IPS-18a (cell line): Measurements from ENCODE around the gene RNPEPL1.
"Not testable (repeated sequence)": the region's sequence is repeated elsewhere in the genome, so short reads cannot be mapped to it uniquely, and the experiment has no call there.

Source experiments
- H3K27ac ChIP-seq: one replicate; pipeline ENCODE4 v1.5.1; 2013; ENCODE audit warnings: low read length
- H3K27me3 ChIP-seq: one replicate; pipeline ENCODE4 v1.6.1; 2013; ENCODE audit warnings: mild to moderate bottlenecking, low read length; ENCODE audit not compliant: control insufficient read depth, insufficient read depth
- H3K36me3 ChIP-seq: one replicate; pipeline ENCODE4 v1.6.1; 2013; ENCODE audit warnings: low read depth, low read length; ENCODE audit not compliant: control insufficient read depth
- H3K4me1 ChIP-seq: one replicate; pipeline ENCODE4 v1.6.1; 2013; ENCODE audit warnings: low read depth, low read length; ENCODE audit not compliant: control insufficient read depth
- H3K4me3 ChIP-seq: one replicate; pipeline ENCODE4 v1.5.1; 2013; ENCODE audit warnings: low read length
- H3K9ac ChIP-seq: one replicate; pipeline ENCODE4 v1.6.1; 2013; ENCODE audit warnings: mild to moderate bottlenecking, low read length, moderate library complexity
- H3K9me3 ChIP-seq: one replicate; pipeline ENCODE4 v1.6.1; 2013; ENCODE audit warnings: low read depth, low read length; ENCODE audit not compliant: control insufficient read depth

The RNPEPL1 gene, protein sequence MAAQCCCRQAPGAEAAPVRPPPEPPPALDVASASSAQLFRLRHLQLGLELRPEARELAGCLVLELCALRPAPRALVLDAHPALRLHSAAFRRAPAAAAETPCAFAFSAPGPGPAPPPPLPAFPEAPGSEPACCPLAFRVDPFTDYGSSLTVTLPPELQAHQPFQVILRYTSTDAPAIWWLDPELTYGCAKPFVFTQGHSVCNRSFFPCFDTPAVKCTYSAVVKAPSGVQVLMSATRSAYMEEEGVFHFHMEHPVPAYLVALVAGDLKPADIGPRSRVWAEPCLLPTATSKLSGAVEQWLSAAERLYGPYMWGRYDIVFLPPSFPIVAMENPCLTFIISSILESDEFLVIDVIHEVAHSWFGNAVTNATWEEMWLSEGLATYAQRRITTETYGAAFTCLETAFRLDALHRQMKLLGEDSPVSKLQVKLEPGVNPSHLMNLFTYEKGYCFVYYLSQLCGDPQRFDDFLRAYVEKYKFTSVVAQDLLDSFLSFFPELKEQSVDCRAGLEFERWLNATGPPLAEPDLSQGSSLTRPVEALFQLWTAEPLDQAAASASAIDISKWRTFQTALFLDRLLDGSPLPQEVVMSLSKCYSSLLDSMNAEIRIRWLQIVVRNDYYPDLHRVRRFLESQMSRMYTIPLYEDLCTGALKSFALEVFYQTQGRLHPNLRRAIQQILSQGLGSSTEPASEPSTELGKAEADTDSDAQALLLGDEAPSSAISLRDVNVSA

GRCh38 chr2:240567872-240568677, at the start of gene RNPEPL1:
TSS of gene RNPEPL1 (plus strand) at chr2:240568484. CDS start at chr2:240568587, 103 bp downstream.
- H3K27me3 ChIP-seq = peaks cover 38% of the 10 kb centered on the region
- H3K9me3 ChIP-seq = no peaks in the 10 kb centered on the region
- H3K36me3 ChIP-seq = no peaks in the 10 kb centered on the region
- no peaks in the 10 kb centered on the region for H3K4me1 ChIP-seq
- peak within 1 kb of the TSS; percentile 51 for H3K4me3 ChIP-seq
- no peak within 1 kb of the TSS for H3K9ac ChIP-seq
- no peak within 1 kb of the TSS for H3K27ac ChIP-seq

- no peak overlapping the region for H3K4me3 ChIP-seq
These were observed 49.3 kb upstream of the RNPEPL1 start for GRCh38 chr2:240518981-240519380.

DNA sequence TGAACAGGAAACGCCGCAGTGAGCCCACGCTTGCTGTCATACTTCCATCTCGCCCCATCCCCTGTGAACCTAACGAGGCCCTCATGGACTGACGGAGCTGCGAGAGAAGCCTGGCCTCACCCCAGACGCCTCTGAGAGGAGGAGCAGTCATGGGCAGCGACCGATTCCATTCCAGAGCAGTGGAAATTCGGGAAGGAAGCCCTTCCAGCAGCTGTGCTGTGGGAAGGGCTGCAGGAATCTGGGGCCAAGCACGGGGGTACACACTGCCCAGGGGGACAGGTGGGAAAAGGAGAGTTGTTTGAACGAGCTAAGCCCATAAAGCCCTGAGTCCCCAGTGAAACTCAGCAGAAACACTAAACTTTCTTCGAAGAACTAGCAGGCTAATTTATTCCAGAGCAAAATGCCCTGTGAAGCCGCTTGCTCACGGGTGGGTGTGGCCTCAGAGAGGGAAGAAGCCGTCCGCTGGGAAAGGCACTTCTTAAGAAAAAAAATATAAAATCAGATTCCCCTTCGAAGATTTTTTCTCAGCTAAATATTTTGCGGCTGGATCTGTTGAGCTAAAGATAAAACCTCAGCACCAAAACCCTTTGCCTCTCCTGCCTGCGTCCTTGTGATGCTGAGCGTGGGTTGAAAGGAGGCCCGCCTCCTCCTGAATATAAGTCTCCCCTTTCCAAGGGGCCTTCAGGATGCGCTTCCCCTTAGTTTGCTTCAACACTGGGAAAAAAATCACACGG, 48.7 kb upstream of the RNPEPL1 start:
- Histone ChIP-seq H3K4me3 (peak overlapping the region; percentile 24), H3K9me3 (no peaks in the 10 kb centered on the region), H3K27me3 (peaks cover 28% of the 10 kb centered on the region), H3K9ac (no peak overlapping the region), H3K36me3 (no peaks in the 10 kb centered on the region), H3K27ac (no peak overlapping the region), H3K4me1 (no peaks in the 10 kb centered on the region)

More at GRCh38 chr2:240518981-240519380, 49.3 kb upstream of the RNPEPL1 start:
- Histone ChIP-seq H3K9ac (no peak overlapping the region), H3K36me3 (no peaks in the 10 kb centered on the region), H3K9me3 (no peaks in the 10 kb centered on the region), H3K27ac (no peak overlapping the region), H3K27me3 (peaks cover 28% of the 10 kb centered on the region), H3K4me1 (no peaks in the 10 kb centered on the region)

DNA sequence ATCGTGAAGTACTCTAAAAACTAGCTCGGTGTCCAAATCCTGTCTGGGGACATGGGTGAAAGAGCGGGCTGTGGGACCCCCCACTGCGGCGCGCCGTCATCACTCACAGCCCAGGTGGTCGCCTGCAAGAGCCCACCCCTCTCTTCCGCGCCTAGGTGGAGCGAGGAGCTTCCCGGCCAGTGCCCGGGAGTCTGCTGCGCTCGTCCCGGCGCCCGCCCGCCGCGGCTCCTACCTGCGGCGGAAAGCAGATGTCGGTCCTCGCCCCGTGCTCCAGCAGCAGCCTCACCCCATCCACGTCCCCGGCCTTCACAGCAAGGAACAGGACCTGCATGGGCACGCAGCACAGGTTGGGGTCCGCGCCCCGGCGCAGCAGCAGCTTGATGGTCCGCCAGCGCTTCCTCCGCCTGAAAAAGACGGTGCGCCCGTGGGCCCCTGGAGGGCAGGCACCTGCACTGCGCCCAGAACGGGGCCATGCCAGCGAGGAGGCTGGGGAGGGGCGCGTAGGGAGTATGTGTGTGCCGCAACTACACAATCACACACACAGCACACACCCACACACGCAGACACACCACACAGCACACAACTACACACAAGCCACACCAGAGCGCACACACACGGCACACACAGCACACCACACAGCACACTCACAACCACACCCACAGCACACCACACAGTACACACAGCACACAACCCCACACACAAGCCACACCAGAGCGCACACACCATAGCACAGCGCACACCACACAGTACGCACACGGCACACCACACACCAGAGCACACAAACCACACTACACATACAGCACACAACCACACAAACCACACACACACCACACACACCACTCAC, 47.9 kb upstream of the RNPEPL1 start:
- no peaks in the 10 kb centered on the region for H3K4me1 ChIP-seq
- no peak overlapping the region for H3K27ac ChIP-seq
- H3K27me3 ChIP-seq = peaks cover 28% of the 10 kb centered on the region
- peaks cover 5% of the 10 kb centered on the region for H3K9me3 ChIP-seq
- peak overlapping the region; percentile 24 for H3K4me3 ChIP-seq
- H3K36me3 ChIP-seq = no peaks in the 10 kb centered on the region
- no peak overlapping the region for H3K9ac ChIP-seq

DNA sequence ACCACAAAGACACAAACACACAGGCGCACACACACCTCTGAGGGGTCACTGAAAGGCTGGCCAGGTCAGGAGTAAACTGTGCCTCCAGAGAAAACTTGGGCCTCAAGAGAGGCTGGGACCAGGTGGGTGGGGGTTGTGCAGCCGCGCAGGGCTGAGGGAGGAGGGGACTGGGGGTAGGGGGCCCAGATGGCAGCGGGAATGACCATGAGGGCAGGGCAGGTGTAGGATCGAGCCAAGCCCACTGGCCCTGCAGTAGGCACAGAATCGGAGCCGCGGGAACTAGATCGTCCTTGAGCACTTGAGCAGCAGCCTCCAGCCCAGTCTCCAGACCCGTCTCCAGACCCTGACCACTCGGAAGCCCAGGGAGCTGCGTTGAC, 47.3 kb upstream of the RNPEPL1 start:
- Histone ChIP-seq H3K36me3 (no peaks in the 10 kb centered on the region), H3K4me3 (no peak overlapping the region), H3K27ac (no peak overlapping the region), H3K27me3 (peaks cover 28% of the 10 kb centered on the region), H3K4me1 (no peaks in the 10 kb centered on the region), H3K9me3 (peaks cover 11% of the 10 kb centered on the region), H3K9ac (no peak overlapping the region)

GRCh38 chr2:240521885-240522284, 46.4 kb upstream of the RNPEPL1 start:
- H3K9me3 ChIP-seq = peaks cover 15% of the 10 kb centered on the region
- H3K27me3 ChIP-seq = peaks cover 28% of the 10 kb centered on the region
- H3K36me3 ChIP-seq, H3K9ac ChIP-seq, H3K4me3 ChIP-seq, H3K27ac ChIP-seq, H3K4me1 ChIP-seq: not testable (repeated sequence)

- H3K27ac ChIP-seq = no peak overlapping the region
- no peaks in the 10 kb centered on the region for H3K36me3 ChIP-seq
- H3K9me3 ChIP-seq = peaks cover 15% of the 10 kb centered on the region
- no peak overlapping the region for H3K9ac ChIP-seq
- H3K4me1 ChIP-seq = no peaks in the 10 kb centered on the region
- peaks cover 28% of the 10 kb centered on the region for H3K27me3 ChIP-seq
- H3K4me3 ChIP-seq = no peak overlapping the region
These were observed 45.9 kb upstream of the RNPEPL1 start for GRCh38 chr2:240522406-240522805.

DNA sequence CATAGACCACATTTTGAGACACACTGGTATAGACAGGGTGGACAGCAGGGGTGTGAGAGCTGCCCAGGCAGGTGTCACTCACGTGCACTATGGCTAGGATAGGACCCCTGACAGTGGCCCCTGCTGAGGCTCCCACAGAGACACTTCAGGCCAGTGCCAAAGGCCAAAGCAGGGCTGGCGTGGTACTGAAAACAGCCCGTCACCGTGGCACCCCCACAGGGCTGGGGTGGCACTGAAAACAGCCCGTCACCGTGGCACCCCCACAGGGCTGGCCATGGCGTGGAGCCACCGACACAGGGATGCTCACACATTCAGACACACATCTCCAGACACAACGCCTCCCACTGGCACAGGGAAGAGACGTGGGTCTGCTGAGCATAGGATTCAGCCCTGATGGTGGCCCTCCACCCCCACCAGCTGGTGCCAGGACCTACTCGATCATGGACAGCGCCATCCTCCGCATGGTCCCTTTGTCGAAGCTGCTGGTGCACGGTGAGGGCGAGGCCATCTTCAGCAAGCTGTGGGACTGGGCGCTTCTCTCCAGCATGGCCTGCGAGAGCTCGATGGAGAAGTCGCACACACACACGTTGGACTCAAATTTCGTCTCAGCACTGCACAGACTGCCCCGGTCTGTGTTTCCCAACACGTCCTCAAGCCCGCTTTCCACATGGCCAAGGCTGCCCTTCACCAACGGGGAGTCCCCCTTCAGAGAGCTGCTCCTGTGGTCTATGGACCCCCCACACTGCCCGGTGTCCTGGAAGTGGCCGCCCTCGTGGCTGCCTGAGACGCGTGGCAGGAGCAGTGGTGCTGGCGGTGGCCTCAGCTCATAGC, 44.6 kb upstream of the RNPEPL1 start:
- Histone ChIP-seq H3K27ac (no peak overlapping the region), H3K9me3 (peaks cover 15% of the 10 kb centered on the region), H3K4me3 (no peak overlapping the region), H3K27me3 (peaks cover 23% of the 10 kb centered on the region), H3K9ac (no peak overlapping the region), H3K4me1 (no peaks in the 10 kb centered on the region), H3K36me3 (no peaks in the 10 kb centered on the region)

DNA sequence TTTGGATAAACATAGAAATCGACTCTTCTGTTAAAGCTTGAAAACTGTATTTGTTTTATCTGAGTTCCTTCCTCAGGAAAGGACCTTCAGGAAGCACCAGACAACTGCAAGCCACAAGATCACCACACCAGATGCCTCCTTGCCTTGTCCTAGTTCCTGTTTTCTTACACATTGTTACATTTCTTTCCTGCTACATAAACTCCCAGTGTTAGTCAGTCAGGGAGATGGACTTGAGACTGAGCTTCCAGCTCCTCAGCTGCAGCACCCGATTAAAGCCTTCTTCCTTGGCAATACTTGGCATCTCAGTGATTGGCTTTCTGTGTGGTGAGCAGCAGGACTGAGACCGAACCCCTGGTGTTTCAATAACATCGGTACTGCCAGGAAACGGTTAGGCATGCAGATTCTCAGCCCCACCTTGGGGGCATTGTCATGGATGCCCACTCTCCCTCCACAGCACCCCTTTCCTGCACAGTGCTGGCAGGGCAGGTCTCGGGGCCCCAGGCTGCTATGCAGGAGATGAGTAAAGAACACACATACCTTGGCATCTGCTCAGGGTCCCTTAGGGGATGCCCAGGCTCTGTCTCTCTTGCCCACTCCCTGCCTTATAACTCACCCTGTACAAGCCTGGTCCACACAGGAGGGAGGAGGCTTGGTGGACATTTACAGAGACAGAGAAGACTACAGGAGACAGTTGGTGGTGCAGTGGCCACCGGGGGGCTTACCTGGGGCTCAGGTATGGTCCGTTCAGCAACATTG, 43.1 kb upstream of the RNPEPL1 start:
- H3K27ac ChIP-seq = no peak overlapping the region
- H3K9ac ChIP-seq = no peak overlapping the region
- peaks cover 8% of the 10 kb centered on the region for H3K27me3 ChIP-seq
- no peaks in the 10 kb centered on the region for H3K4me1 ChIP-seq
- H3K4me3 ChIP-seq = no peak overlapping the region
- peaks cover 15% of the 10 kb centered on the region for H3K9me3 ChIP-seq
- no peaks in the 10 kb centered on the region for H3K36me3 ChIP-seq
